ENCODE measurements around the gene IL11. TPM values are rescaled to one million over a fixed set of nuclear protein-coding genes. Genes with fewer than 3 reads are reported as not detected.

IL11 gene
- total and polyA plus RNA-seq, 2 of the 13 experiments (the other 11 are each of a cell fraction or from before 2014, with no cell fraction given), result 2.5 to 2.9 TPM

DNA sequence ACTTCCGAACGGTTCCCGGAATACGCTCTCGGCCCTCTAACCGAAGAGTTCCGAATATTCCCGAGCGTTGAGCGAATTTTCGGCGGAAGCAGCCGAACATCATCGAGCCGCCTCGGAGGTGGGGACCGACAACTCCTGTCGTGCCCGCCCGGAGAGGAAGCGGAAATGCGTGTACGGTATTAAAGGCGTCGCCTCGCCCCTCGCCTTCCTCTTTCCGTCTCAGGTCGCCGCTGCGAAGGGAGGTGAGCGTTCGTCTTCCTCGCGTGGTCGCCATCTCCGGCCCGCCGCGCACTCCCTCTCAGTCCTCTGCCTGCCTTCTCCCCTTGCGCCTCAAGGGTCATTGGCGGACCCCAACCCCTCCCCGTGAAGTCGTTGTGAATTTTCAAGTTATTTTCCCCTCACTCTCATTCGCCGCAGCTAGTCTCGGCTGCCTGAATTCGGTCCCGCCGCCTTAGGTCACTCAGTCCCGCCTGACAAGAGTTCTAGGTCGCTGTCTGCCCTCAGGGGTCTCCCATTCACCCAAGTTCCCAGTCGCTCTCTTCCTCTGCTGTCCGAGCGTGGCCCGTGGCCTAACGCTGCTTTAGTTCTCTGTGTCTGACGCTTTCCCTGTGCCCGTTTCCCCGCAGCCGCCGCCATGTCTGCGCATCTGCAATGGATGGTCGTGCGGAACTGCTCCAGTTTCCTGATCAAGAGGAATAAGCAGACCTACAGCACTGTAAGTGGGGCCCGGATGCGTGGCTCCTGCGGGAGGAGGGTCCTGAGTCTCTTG, 15.6 kb upstream of the IL11 start, which contains the start of gene RPL28 (continued):
- no peak for TF ChIP-seq CBX5 (CRISPR knock-in tag; IDR thresholded peaks at IDR 0.05; ENCODE audit: borderline replicate concordance)
- peak; percentile 84 for TF ChIP-seq KDM5B (CRISPR knock-in tag; IDR thresholded peaks at IDR 0.05; ENCODE audit: borderline replicate concordance)
- peak; percentile 88; the same call in 1 of the 2 replicates for TF ChIP-seq ZNF772 (CRISPR knock-in tag; IDR thresholded peaks at IDR 0.05)
- no peak for TF ChIP-seq GTF3A (CRISPR knock-in tag; conservative IDR thresholded peaks at IDR 0.05)
- TF ChIP-seq RBM39 (IDR thresholded peaks at IDR 0.05; ENCODE audit: low read depth, low read length, poor library complexity, severe bottlenecking), result peak; percentile 72
- TF ChIP-seq MAZ (IDR thresholded peaks at IDR 0.05; ENCODE audit: borderline replicate concordance, low read depth, low read length), result no peak
- TF ChIP-seq MAZ (CRISPR knock-in tag; IDR thresholded peaks at IDR 0.05; ENCODE audit: low read depth), result peak; percentile 88
- no peak for TF ChIP-seq SOX6 (IDR thresholded peaks at IDR 0.05)
- TF ChIP-seq SOX6 (CRISPR knock-in tag; IDR thresholded peaks at IDR 0.05), result peak; percentile 55
- TF ChIP-seq CREB1 (IDR thresholded peaks at IDR 0.05), result peak; percentile 82
- peak; percentile 93 for TF ChIP-seq CREB1 (CRISPR knock-in tag; IDR thresholded peaks at IDR 0.05)
- TF ChIP-seq GRHL1 (CRISPR knock-in tag; conservative IDR thresholded peaks at IDR 0.05), result no peak
- TF ChIP-seq SSRP1 (CRISPR knock-in tag; IDR thresholded peaks at IDR 0.05), result no peak
- peak; percentile 16; the same call in 1 of the 2 replicates for TF ChIP-seq HOXD1 (CRISPR knock-in tag; IDR thresholded peaks at IDR 0.05)
- no peak for TF ChIP-seq ZFAT (CRISPR knock-in tag; conservative IDR thresholded peaks at IDR 0.05)
- peak; percentile 38; the same call in 1 of the 2 replicates for TF ChIP-seq PITX1 (CRISPR knock-in tag; IDR thresholded peaks at IDR 0.05)
- TF ChIP-seq DR1 (CRISPR knock-in tag; IDR thresholded peaks at IDR 0.05), result peak; percentile 98
- no peak for TF ChIP-seq RCOR2 (CRISPR knock-in tag; IDR thresholded peaks at IDR 0.05)
- TF ChIP-seq FOXA3 (CRISPR knock-in tag; IDR thresholded peaks at IDR 0.05), result no peak; the same call in 1 of the 2 replicates
- TF ChIP-seq KAT8 (CRISPR knock-in tag; IDR thresholded peaks at IDR 0.05), result peak; percentile 88
- no peak for TF ChIP-seq NCOA1 (CRISPR knock-in tag; IDR thresholded peaks at IDR 0.05)
- TF ChIP-seq, protein P1, sequence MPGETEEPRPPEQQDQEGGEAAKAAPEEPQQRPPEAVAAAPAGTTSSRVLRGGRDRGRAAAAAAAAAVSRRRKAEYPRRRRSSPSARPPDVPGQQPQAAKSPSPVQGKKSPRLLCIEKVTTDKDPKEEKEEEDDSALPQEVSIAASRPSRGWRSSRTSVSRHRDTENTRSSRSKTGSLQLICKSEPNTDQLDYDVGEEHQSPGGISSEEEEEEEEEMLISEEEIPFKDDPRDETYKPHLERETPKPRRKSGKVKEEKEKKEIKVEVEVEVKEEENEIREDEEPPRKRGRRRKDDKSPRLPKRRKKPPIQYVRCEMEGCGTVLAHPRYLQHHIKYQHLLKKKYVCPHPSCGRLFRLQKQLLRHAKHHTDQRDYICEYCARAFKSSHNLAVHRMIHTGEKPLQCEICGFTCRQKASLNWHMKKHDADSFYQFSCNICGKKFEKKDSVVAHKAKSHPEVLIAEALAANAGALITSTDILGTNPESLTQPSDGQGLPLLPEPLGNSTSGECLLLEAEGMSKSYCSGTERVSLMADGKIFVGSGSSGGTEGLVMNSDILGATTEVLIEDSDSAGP (CRISPR knock-in tag; IDR thresholded peaks at IDR 0.05; ENCODE audit: borderline replicate concordance), result peak; percentile 81
- no peak for TF ChIP-seq MZF1 (CRISPR knock-in tag; IDR thresholded peaks at IDR 0.05; ENCODE audit: borderline replicate concordance)
- TF ChIP-seq REST (IDR thresholded peaks at IDR 0.05; ENCODE audit: borderline replicate concordance in 1 of 2, low read depth in 1 of 2, low read length in 2 of 2), result peak in 1 of 2 experiments; percentile 83; a peak in 3 of 4 replicates
- peak; percentile 31; the same call in 1 of the 2 replicates for TF ChIP-seq KLF12 (CRISPR knock-in tag; IDR thresholded peaks at IDR 0.05; ENCODE audit: borderline replicate concordance)
